Prostate gland (tissue), 2 donors: ENCODE data around the gene ADAM22. TPM values are rescaled to one million over a fixed set of nuclear protein-coding genes. Genes with fewer than 3 reads are reported as not detected.
A peak's percentile ranks its signal among the peaks of the same experiment; 100 is the strongest.
"Not testable (repeated sequence)": the region's sequence is repeated elsewhere in the genome, so short reads cannot be mapped to it uniquely, and the experiment has no call there.

ENCODE experiments used
- DNase-seq: peaks from one replicate; pipeline ENCODE4 v3.0.0-alpha.2; 2019; ENCODE audit warnings: low spot score
- H3K27ac ChIP-seq, 2 donors: fragments of 200-600 bp; sonication (generic); 2 replicates each; pipeline ENCODE4 v1.5.1; 2017 to 2019
- H3K27me3 ChIP-seq: fragments of 200-600 bp; sonication (generic); replicated peaks from 2 replicates; pipeline ENCODE4 v1.5.1; 2019; ENCODE audit not compliant: insufficient read depth
- H3K36me3 ChIP-seq, 2 donors: fragments of 200-600 bp; sonication (generic); 1 replicate in 1 of 2; 2 replicates in 1 of 2; pipeline versions ENCODE4 v1.5.1 to v1.8.1; 2017 to 2019
- H3K4me1 ChIP-seq: fragments of 200-600 bp; sonication (generic); replicated peaks from 2 replicates; pipeline ENCODE4 v1.5.1; 2019
- H3K4me3 ChIP-seq, 2 donors: fragments of 200-600 bp; sonication (generic); 2 replicates each; pipeline ENCODE4 v1.5.1; 2017 to 2019
- H3K9me3 ChIP-seq: fragments of 200-600 bp; sonication (generic); 2 replicates; pipeline ENCODE4 v1.5.1; 2017
- CTCF ChIP-seq, 4 experiments: fragments of 200-600 bp in 2 of 4; fragments of 450-650 bp in 2 of 4; sonication (generic) in 2 of 4; IDR thresholded peaks; 1 replicate in 3 of 4; 2 replicates in 1 of 4; pipeline ENCODE4 v1.5.1; 2016 to 2019; ENCODE audit warnings: antibody characterized with exemption in 4 of 4, mild to moderate bottlenecking in 2 of 4, moderate library complexity in 2 of 4
- POLR2A ChIP-seq: fragments of 450-650 bp; IDR thresholded peaks from one replicate; pipeline ENCODE4 v1.6.1; 2016; ENCODE audit warnings: antibody characterized with exemption, mild to moderate bottlenecking
- POLR2AphosphoS5 ChIP-seq: sonication (generic); formaldehyde crosslinking; IDR thresholded peaks from one replicate; pipeline ENCODE4 v1.6.1; 2017; ENCODE audit warnings: antibody characterized with exemption
- WGBS: methylation state at CpG from one replicate; pipeline ENCODE4 v1.1.5; 2018; 5-methylcytosine and 5-hydroxymethylcytosine counted together
- intact Hi-C: fragments of 100-400 bp; cut with DNase I; formaldehyde crosslinking; loops from one replicate; pipeline ENCODE4 v1.14.2; 2022
- total RNA-seq, 2 donors: library from RNA; depleted of rRNA; stranded (reverse); fragments of >200 nt; gene quantifications; one replicate each; pipeline ENCODE4 v1.1.0, GENCODE V29; 2016

ADAM22 gene
- total RNA-seq, 2 donors from 2014 or later = 8.4 to 8.5 TPM

DNA sequence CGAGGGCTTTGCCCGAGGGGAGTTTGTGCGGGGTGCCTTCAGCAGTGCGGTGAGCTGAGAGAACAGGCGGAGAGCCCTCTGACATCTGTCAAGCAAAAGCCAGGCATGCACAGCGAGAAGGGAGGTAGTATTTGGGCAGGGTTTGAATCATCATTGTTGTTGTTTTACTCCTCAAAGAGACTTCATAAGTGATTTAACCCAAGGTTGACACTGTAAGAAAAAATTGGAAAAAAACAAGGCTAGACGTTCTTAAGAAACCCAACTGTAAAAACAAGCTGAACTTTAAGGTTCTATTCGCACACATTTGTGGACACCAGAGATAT, 1.3 kb downstream of the ADAM22 start:
- no peak for TF ChIP-seq POLR2A
- no peak for TF ChIP-seq POLR2AphosphoS5
- TF ChIP-seq CTCF (IDR thresholded peaks at IDR 0.05) = no peak
- Histone ChIP-seq H3K27me3 (no peaks in the 10 kb centered on the region), H3K4me3 (peak overlapping the region; percentile 56 to 58), H3K27ac (no peak overlapping the region), H3K4me1 (no peaks in the 10 kb centered on the region), H3K36me3 (no peaks in the 10 kb centered on the region), H3K9me3 (no peaks in the 10 kb centered on the region)
- DNase-seq = no peak
- intact Hi-C loops = loop anchor here (10.0 kb wide), 1 partner anchor 169 kb away; no protein-coding TSS in a partner anchor
- 37% methylated on average over 8 of the region's 8 CpGs for WGBS

GRCh38 chr7:87941138-87941537, 7.1 kb downstream of the ADAM22 start:
- no peaks in the 10 kb centered on the region for H3K27me3 ChIP-seq
- no peaks in the 10 kb centered on the region for H3K36me3 ChIP-seq
- no peak overlapping the region for H3K4me3 ChIP-seq
- 94% methylated on average over 4 of the region's 4 CpGs for WGBS
- intact Hi-C loops = no loop called here
- no peaks in the 10 kb centered on the region for H3K4me1 ChIP-seq
- no peak for DNase-seq
- H3K27ac ChIP-seq = no peak overlapping the region
- no peaks in the 10 kb centered on the region for H3K9me3 ChIP-seq
- TF ChIP-seq CTCF (IDR thresholded peaks at IDR 0.05) = no peak
- TF ChIP-seq POLR2A = no peak
- TF ChIP-seq POLR2AphosphoS5 = no peak

DNA sequence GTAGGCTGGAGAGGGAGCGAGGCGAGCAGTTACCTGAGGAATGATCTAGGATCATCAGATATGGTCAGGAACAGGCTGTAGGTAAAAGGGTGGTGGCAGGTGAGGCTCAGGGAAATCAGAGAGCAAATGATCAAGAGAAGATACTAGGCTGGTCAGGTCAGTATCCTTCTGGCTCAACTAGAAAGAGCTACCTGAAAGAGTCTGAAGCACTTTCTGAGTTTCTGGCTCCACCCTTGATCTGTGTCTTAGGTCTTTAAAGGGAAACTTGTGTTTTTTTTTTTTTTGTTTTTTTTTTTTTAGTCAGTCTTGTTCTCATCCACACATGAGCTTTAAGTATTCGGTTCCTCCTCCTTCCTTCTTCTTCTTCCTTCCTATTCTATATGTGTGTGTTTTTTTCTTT, 10.5 kb downstream of the ADAM22 start:
- H3K4me1 ChIP-seq = no peaks in the 10 kb centered on the region
- no peaks in the 10 kb centered on the region for H3K27me3 ChIP-seq
- no peaks in the 10 kb centered on the region for H3K36me3 ChIP-seq
- no peaks in the 10 kb centered on the region for H3K9me3 ChIP-seq
- no peak overlapping the region for H3K27ac ChIP-seq
- intact Hi-C loops = no loop called here
- TF ChIP-seq POLR2AphosphoS5 (no peak), POLR2A (no peak), CTCF (IDR thresholded peaks at IDR 0.05) (no peak)
- 86% methylated on average over 3 of the region's 3 CpGs for WGBS
- DNase-seq = no peak
- H3K4me3 ChIP-seq = no peak overlapping the region

- H3K4me1 ChIP-seq, H3K36me3 ChIP-seq, H3K27ac ChIP-seq, DNase-seq, intact Hi-C loops, H3K4me3 ChIP-seq, H3K27me3 ChIP-seq, H3K9me3 ChIP-seq: not testable (repeated sequence)
Measured at GRCh38 chr7:87945926-87946325, 11.9 kb downstream of the ADAM22 start.

DNA sequence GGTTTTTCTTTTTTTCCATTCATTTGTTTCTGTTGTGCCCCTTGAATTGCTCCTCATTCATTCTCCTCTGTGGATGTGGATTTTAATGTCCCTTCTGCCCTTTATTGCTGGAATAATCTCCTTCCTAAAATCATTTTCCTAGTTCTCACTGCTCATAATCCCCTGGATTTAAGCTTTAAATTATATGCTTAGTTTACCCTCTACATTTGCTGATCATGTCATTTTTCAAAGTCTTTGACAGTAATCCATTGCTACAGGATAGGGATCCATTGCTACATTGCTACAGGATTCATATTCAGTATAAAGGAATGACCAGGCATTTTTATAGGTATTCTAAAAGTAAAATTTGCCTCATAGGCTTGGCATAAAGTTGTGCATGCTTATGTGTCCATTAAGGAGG, 14.3 kb downstream of the ADAM22 start:
- TF ChIP-seq POLR2A = no peak
- no peak for TF ChIP-seq CTCF (IDR thresholded peaks at IDR 0.05)
- no peak for TF ChIP-seq POLR2AphosphoS5
- intact Hi-C loops = no loop called here

More for the DNA sequence above, 14.3 kb downstream of the ADAM22 start:
- no peaks in the 10 kb centered on the region for H3K36me3 ChIP-seq
- H3K27ac ChIP-seq = no peak overlapping the region
- no peaks in the 10 kb centered on the region for H3K9me3 ChIP-seq
- H3K27me3 ChIP-seq = no peaks in the 10 kb centered on the region
- no peak overlapping the region for H3K4me3 ChIP-seq
- H3K4me1 ChIP-seq = no peaks in the 10 kb centered on the region
- DNase-seq = no peak
